SK-N-SH (cell line): ENCODE data around the gene CALHM1. TPM values are rescaled to one million over a fixed set of nuclear protein-coding genes. Genes with fewer than 3 reads are reported as not detected.

Source experiments
- CTCF ChIA-PET: fragments of 300-600, 350-600 bp; formaldehyde crosslinking; extraction: SDS; loops from one replicate; lab custom pipeline; 2021; lab: Yijun Ruan, JAX
- POLR2A ChIA-PET: fragments of 350-600 bp; sonication (Branson Sonifier 250); formaldehyde crosslinking; extraction: SDS; loops from one replicate; lab custom pipeline; 2020; ENCODE audit warnings: antibody characterized with exemption, inconsistent platforms; lab: Yijun Ruan, JAX
- DNase-seq: peaks from one replicate; pipeline ENCODE4 v3.0.0; 2012
- H2AFZ ChIP-seq: fragments of 200-600 bp; sonication (generic); 2 replicates; pipeline ENCODE4 v1.8.1; 2016; ENCODE audit warnings: antibody characterized with exemption, mild to moderate bottlenecking, low read depth
- H3F3A ChIP-seq: fragments of 200-600 bp; sonication (generic); replicated peaks from 2 replicates; pipeline ENCODE3; 2016; ENCODE audit warnings: antibody characterized with exemption, mild to moderate bottlenecking; ENCODE audit not compliant: insufficient read depth
- H3K27ac ChIP-seq, 2 experiments: fragments of 200-500 bp in 1 of 2; fragments of 200-600 bp in 1 of 2; sonication (Bioruptor generic) in 1 of 2; sonication (generic), shearing (Covaris generic) in 1 of 2; 2 replicates each; pipeline versions ENCODE4 v1.5.1 to v1.6.1; 2014 to 2016; ENCODE audit warnings: low read depth in 2 of 2, inconsistent platforms in 1 of 2, low read length in 1 of 2, mild to moderate bottlenecking in 1 of 2, mixed read lengths in 1 of 2
- H3K27me3 ChIP-seq: fragments of 200-600 bp; sonication (generic), shearing (Covaris generic); 2 replicates; pipeline ENCODE4 v1.6.1; 2016; ENCODE audit warnings: mixed run types; ENCODE audit not compliant: insufficient read depth
- H3K36me3 ChIP-seq, 2 experiments: fragments of 200-500 bp in 1 of 2; fragments of 200-600 bp in 1 of 2; sonication (Bioruptor generic) in 1 of 2; sonication (generic) in 1 of 2; replicated peaks in 1 of 2; 2 replicates each; pipeline versions ENCODE3 to v1.5.1; 2014 to 2016; ENCODE audit warnings: low read length in 1 of 2, mild to moderate bottlenecking in 1 of 2; ENCODE audit not compliant: insufficient read depth in 2 of 2, control insufficient read depth in 1 of 2
- H3K4me1 ChIP-seq, 2 experiments: fragments of 200-500 bp in 1 of 2; fragments of 200-600 bp in 1 of 2; sonication (Bioruptor generic) in 1 of 2; sonication (generic), shearing (Covaris generic) in 1 of 2; 2 replicates each; pipeline versions ENCODE4 v1.5.1 to v1.6.1; 2014 to 2016; ENCODE audit warnings: low read depth in 1 of 2, low read length in 1 of 2, mixed run types in 1 of 2; ENCODE audit not compliant: insufficient read depth in 2 of 2, control insufficient read depth in 1 of 2
- H3K4me2 ChIP-seq: fragments of 200-600 bp; sonication (generic), shearing (Covaris generic); 2 replicates; pipeline ENCODE4 v1.6.1; 2017; ENCODE audit warnings: mixed run types
- H3K4me3 ChIP-seq, 2 experiments: fragments of 200-500 bp in 1 of 2; fragments of 200-600 bp in 1 of 2; sonication (Bioruptor generic) in 1 of 2; sonication (generic), shearing (Covaris generic) in 1 of 2; 2 replicates each; pipeline versions ENCODE4 v1.5.1 to v1.8.1; 2014 to 2016; ENCODE audit warnings: low read depth in 2 of 2, inconsistent platforms in 1 of 2, low read length in 1 of 2, mild to moderate bottlenecking in 1 of 2, mixed read lengths in 1 of 2, moderate library complexity in 1 of 2
- H3K79me2 ChIP-seq: fragments of 200-600 bp; sonication (generic); 2 replicates; pipeline ENCODE4 v1.8.1; 2017; ENCODE audit warnings: mild to moderate bottlenecking; ENCODE audit not compliant: insufficient read depth
- H3K9ac ChIP-seq: fragments of 200-600 bp; sonication (generic); 2 replicates; pipeline ENCODE4 v1.6.1; 2017; ENCODE audit warnings: mixed run types
- H3K9me2 ChIP-seq: fragments of 200-600 bp; sonication (generic); 2 replicates; pipeline ENCODE4 v1.6.1; 2017; ENCODE audit warnings: mixed run types
- H3K9me3 ChIP-seq: fragments of 200-600 bp; sonication (generic); 2 replicates; pipeline ENCODE4 v1.6.1; 2017; ENCODE audit warnings: mixed run types, mild to moderate bottlenecking, moderate library complexity
- H4K20me1 ChIP-seq: fragments of 200-600 bp; sonication (generic); 2 replicates; pipeline ENCODE4 v1.6.1; 2017; ENCODE audit warnings: mild to moderate bottlenecking, mixed run types; ENCODE audit not compliant: insufficient read depth
- CHD2 ChIP-seq: fragments of 150-350 bp; IDR thresholded peaks from 2 replicates; pipeline ENCODE4 v1.6.1; 2018; ENCODE audit warnings: low read length; ENCODE audit not compliant: partially characterized antibody
- ELF1 ChIP-seq: IDR thresholded peaks from 2 replicates; pipeline ENCODE4 v1.4.0; 2012
- FOXJ3 ChIP-seq: sonication (generic); formaldehyde crosslinking; IDR thresholded peaks from 2 replicates; pipeline ENCODE4 v1.5.1; 2020; ENCODE audit warnings: mild to moderate bottlenecking, missing genetic modification reagents
- FOXM1 ChIP-seq: IDR thresholded peaks from 2 replicates; pipeline ENCODE4 v1.4.0; 2012; ENCODE audit warnings: low read depth, mild to moderate bottlenecking
- GABPA ChIP-seq: IDR thresholded peaks from 2 replicates; pipeline ENCODE4 v1.4.0; 2012; ENCODE audit warnings: low read depth, mild to moderate bottlenecking
- GATA2 ChIP-seq: sonication (generic); formaldehyde crosslinking; IDR thresholded peaks from 2 replicates; pipeline ENCODE4 v1.5.0; 2020; ENCODE audit warnings: mild to moderate bottlenecking, missing genetic modification reagents
- JUND ChIP-seq: IDR thresholded peaks from 2 replicates; pipeline ENCODE4 v1.4.0; 2012
- MEF2A ChIP-seq: IDR thresholded peaks from 2 replicates; pipeline ENCODE4 v1.4.0; 2012; ENCODE audit warnings: low read depth, borderline replicate concordance
- MXI1 ChIP-seq: IDR thresholded peaks from 2 replicates; pipeline ENCODE4 v1.6.1; 2012; ENCODE audit warnings: mild to moderate bottlenecking, low read depth, low read length, improper control_type of control experiment
- NFIC ChIP-seq: IDR thresholded peaks from 2 replicates; pipeline ENCODE4 v1.4.0; 2012; ENCODE audit warnings: borderline replicate concordance
- NRF1 ChIP-seq: IDR thresholded peaks from 2 replicates; pipeline ENCODE4 v1.6.1; 2012; ENCODE audit warnings: low read depth, mild to moderate bottlenecking, low read length
- POLR2AphosphoS5 ChIP-seq: IDR thresholded peaks from 2 replicates; pipeline ENCODE4 v1.6.1; 2012; ENCODE audit warnings: low read depth, low read length
- RCOR1 ChIP-seq: fragments of 150-350 bp; IDR thresholded peaks from 2 replicates; pipeline ENCODE4 v1.6.1; 2017; ENCODE audit warnings: antibody characterized with exemption, low read length
- RFX5 ChIP-seq: IDR thresholded peaks from 2 replicates; pipeline ENCODE4 v1.6.1; 2012; ENCODE audit warnings: mild to moderate bottlenecking, improper control_type of control experiment, low read length
- TAF1 ChIP-seq: IDR thresholded peaks from 2 replicates; pipeline ENCODE4 v1.6.1; 2012; ENCODE audit warnings: low read depth, mild to moderate bottlenecking, low read length, moderate library complexity, borderline replicate concordance
- TCF12 ChIP-seq: IDR thresholded peaks from 2 replicates; pipeline ENCODE4 v1.4.0; 2012
- WGBS: methylation state at CpG from one replicate; pipeline ENCODE4 v1.1.6; 2017; ENCODE audit warnings: low lambda C conversion rate; 5-methylcytosine and 5-hydroxymethylcytosine counted together
- polyA plus RNA-seq, 3 experiments: library from polyadenylated mRNA; depleted of rRNA; stranded (reverse); fragments of >200 nt; gene quantifications; 2 replicates each; pipeline ENCODE4 v1.2.3, GENCODE V29; 2012
- TF ChIP-seq, protein P1 (sequence below): fragments of 150-350 bp; IDR thresholded peaks from 2 replicates; pipeline ENCODE4 v1.6.1; 2016; ENCODE audit warnings: mild to moderate bottlenecking, low read depth, low read length
- TF ChIP-seq, protein P2 (sequence below): fragments of 200-600 bp; sonication (generic); IDR thresholded peaks from 2 replicates; pipeline ENCODE4 v1.6.1; 2017; ENCODE audit warnings: antibody characterized with exemption, mild to moderate bottlenecking, moderate library complexity
- TF ChIP-seq, protein P3 (sequence below): IDR thresholded peaks from 2 replicates; pipeline ENCODE4 v1.4.0; 2012; ENCODE audit warnings: low read depth, borderline replicate concordance
- TF ChIP-seq, protein P4 (sequence below): fragments of 150-350 bp; IDR thresholded peaks from 2 replicates; pipeline ENCODE4 v1.6.1; 2017; ENCODE audit warnings: antibody characterized with exemption, low read length, low read depth, borderline replicate concordance
- TF ChIP-seq, protein P5 (sequence below): IDR thresholded peaks from 2 replicates; pipeline ENCODE4; 2012

The CALHM1 gene
- polyA plus RNA-seq, 1 of the 3 experiments (the other 2 are of a cell fraction), result not detected

DNA sequence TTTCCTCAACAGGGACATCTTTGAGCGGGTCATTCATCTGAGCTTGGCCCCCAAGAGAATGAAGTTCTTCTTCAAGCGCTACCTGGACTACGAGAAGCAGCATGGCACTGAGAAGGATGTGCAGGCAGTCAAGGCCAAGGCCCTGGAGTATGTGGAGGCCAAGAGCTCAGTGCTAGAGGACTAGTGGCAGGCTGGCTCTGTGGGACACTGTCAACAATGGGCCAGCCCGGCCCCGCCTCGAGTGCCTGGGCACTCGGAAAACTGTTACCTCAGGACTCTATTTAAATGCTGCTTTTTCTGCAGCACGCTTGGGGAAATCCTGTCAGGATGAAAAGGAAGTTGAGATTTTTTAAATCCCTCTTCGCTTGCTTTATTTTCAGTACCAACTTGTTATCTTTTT, 13.3 kb downstream of the CALHM1 start:
- Histone ChIP-seq H3K4me3 (no peak overlapping the region), H3K9ac (no peak overlapping the region), H3K4me1 (peaks cover 0 to 3% of the 10 kb centered on the region in 2 experiments; a peak in 1 of 4 replicates), H3K27me3 (no peaks in the 10 kb centered on the region), H3F3A (peaks cover 5% of the 10 kb centered on the region), H3K9me2 (no peaks in the 10 kb centered on the region), H3K27ac (peak overlapping the region in 1 of 2 experiments; percentile 77; a peak in 2 of 4 replicates), H4K20me1 (no peaks in the 10 kb centered on the region), H3K4me2 (no peak overlapping the region), H2AFZ (no peak overlapping the region), H3K9me3 (no peaks in the 10 kb centered on the region), H3K36me3 (peaks cover 50 to 71% of the 10 kb centered on the region in 2 experiments), H3K79me2 (no peaks in the 10 kb centered on the region)
- TF ChIP-seq MXI1, result no peak
- TF ChIP-seq, protein P1, sequence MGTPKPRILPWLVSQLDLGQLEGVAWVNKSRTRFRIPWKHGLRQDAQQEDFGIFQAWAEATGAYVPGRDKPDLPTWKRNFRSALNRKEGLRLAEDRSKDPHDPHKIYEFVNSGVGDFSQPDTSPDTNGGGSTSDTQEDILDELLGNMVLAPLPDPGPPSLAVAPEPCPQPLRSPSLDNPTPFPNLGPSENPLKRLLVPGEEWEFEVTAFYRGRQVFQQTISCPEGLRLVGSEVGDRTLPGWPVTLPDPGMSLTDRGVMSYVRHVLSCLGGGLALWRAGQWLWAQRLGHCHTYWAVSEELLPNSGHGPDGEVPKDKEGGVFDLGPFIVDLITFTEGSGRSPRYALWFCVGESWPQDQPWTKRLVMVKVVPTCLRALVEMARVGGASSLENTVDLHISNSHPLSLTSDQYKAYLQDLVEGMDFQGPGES, result no peak
- CTCF ChIA-PET, result interaction anchor here (1.1 kb wide), 1 partner anchor 241 kb away, joined by 3 read pairs; no protein-coding TSS in a partner anchor
- DNase-seq, result no peak
- 97% methylated on average over 5 of the region's 9 CpGs for WGBS
- POLR2A ChIA-PET, result no interaction called here

DNA sequence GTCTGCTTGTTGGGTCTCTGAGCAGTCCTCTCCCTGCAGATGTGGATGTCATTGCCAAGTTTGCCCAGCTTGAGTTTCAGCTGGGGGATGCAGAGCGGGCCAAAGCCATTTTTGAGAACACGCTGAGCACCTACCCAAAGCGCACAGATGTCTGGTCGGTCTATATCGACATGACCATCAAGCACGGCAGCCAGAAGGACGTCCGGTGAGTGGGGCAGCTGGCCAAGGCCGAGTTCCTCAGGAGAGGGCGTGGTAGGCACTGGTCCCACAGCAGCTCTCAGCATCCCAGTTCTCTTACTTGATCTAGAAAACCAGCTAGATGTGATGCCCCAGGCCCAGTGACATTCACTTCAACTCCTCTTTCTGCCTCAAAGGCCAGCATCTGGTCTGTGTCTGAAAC, 14.2 kb downstream of the CALHM1 start:
- Histone ChIP-seq H4K20me1 (no peaks in the 10 kb centered on the region), H3K27ac (no peak overlapping the region)
- 100% methylated on average over 2 of the region's 10 CpGs for WGBS

More for the DNA sequence above, 14.2 kb downstream of the CALHM1 start:
- no peak for DNase-seq
- Histone ChIP-seq H3K9me2 (no peaks in the 10 kb centered on the region), H3K36me3 (peaks cover 50 to 78% of the 10 kb centered on the region in 2 experiments), H3K27me3 (no peaks in the 10 kb centered on the region), H3K9me3 (no peaks in the 10 kb centered on the region), H3K4me1 (no peaks in the 10 kb centered on the region; a peak in 1 of 4 replicates), H3K9ac (no peak overlapping the region), H3K4me3 (no peak overlapping the region), H3K79me2 (no peaks in the 10 kb centered on the region), H2AFZ (no peak overlapping the region), H3F3A (peaks cover 5% of the 10 kb centered on the region), H3K4me2 (no peak overlapping the region)
- TF ChIP-seq TAF1 (no peak), NFIC (no peak), RFX5 (no peak), NRF1 (no peak), TCF12 (no peak), ELF1 (no peak), FOXM1 (no peak), RCOR1 (no peak), GABPA (no peak), JUND (no peak), FOXJ3 (CRISPR knock-in tag) (no peak), MEF2A (no peak), POLR2AphosphoS5 (no peak), GATA2 (CRISPR knock-in tag) (no peak), CHD2 (no peak)
- TF ChIP-seq, protein P2, sequence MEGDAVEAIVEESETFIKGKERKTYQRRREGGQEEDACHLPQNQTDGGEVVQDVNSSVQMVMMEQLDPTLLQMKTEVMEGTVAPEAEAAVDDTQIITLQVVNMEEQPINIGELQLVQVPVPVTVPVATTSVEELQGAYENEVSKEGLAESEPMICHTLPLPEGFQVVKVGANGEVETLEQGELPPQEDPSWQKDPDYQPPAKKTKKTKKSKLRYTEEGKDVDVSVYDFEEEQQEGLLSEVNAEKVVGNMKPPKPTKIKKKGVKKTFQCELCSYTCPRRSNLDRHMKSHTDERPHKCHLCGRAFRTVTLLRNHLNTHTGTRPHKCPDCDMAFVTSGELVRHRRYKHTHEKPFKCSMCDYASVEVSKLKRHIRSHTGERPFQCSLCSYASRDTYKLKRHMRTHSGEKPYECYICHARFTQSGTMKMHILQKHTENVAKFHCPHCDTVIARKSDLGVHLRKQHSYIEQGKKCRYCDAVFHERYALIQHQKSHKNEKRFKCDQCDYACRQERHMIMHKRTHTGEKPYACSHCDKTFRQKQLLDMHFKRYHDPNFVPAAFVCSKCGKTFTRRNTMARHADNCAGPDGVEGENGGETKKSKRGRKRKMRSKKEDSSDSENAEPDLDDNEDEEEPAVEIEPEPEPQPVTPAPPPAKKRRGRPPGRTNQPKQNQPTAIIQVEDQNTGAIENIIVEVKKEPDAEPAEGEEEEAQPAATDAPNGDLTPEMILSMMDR, result no peak
- TF ChIP-seq, protein P3, sequence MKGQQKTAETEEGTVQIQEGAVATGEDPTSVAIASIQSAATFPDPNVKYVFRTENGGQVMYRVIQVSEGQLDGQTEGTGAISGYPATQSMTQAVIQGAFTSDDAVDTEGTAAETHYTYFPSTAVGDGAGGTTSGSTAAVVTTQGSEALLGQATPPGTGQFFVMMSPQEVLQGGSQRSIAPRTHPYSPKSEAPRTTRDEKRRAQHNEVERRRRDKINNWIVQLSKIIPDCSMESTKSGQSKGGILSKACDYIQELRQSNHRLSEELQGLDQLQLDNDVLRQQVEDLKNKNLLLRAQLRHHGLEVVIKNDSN, result no peak
- TF ChIP-seq, protein P4, sequence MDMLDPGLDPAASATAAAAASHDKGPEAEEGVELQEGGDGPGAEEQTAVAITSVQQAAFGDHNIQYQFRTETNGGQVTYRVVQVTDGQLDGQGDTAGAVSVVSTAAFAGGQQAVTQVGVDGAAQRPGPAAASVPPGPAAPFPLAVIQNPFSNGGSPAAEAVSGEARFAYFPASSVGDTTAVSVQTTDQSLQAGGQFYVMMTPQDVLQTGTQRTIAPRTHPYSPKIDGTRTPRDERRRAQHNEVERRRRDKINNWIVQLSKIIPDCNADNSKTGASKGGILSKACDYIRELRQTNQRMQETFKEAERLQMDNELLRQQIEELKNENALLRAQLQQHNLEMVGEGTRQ, result no peak
- TF ChIP-seq, protein P5, sequence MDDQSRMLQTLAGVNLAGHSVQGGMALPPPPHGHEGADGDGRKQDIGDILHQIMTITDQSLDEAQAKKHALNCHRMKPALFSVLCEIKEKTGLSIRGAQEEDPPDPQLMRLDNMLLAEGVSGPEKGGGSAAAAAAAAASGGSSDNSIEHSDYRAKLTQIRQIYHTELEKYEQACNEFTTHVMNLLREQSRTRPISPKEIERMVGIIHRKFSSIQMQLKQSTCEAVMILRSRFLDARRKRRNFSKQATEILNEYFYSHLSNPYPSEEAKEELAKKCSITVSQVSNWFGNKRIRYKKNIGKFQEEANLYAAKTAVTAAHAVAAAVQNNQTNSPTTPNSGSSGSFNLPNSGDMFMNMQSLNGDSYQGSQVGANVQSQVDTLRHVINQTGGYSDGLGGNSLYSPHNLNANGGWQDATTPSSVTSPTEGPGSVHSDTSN, result no peak
- ChIA-PET CTCF (interaction anchor here (0.7 to 3.2 kb wide), 3 partner anchors 13 to 242 kb away, joined by 3 to 17 read pairs (median 3); no protein-coding TSS in a partner anchor), POLR2A (no interaction called here)
